Aorta (tissue), 5 donors: ENCODE data around the gene CHN2. TPM values are rescaled to one million over a fixed set of nuclear protein-coding genes. Genes with fewer than 3 reads are reported as not detected.

ENCODE experiments used
- ATAC-seq: fragments of 200-7000 bp; cut with Tn5 transposase; one replicate; pipeline ENCODE4 v1.9.1; 2022; ENCODE audit warnings: moderate library complexity; ENCODE audit not compliant: low FRiP score
- DNase-seq, 2 donors: peaks; one replicate each; pipeline ENCODE4 v3.0.0-alpha.2; 2020
- H3K27ac ChIP-seq, 2 donors: one replicate each; pipeline ENCODE4 v1.5.1; 2013; ENCODE audit warnings: low read length in 2 of 2, mild to moderate bottlenecking in 2 of 2, moderate library complexity in 2 of 2, control low read depth in 1 of 2, inconsistent platforms in 1 of 2, low read depth in 1 of 2
- H3K27me3 ChIP-seq, 2 donors: one replicate each; pipeline ENCODE4 v1.6.1; 2013; ENCODE audit warnings: control low read depth in 1 of 2, low read length in 1 of 2, mild to moderate bottlenecking in 1 of 2, moderate library complexity in 1 of 2; ENCODE audit not compliant: insufficient read depth in 2 of 2, control insufficient read depth in 1 of 2
- H3K36me3 ChIP-seq, 2 donors: one replicate each; pipeline ENCODE4 v1.6.1; 2013; ENCODE audit warnings: control low read depth in 1 of 2, low read length in 1 of 2, mild to moderate bottlenecking in 1 of 2; ENCODE audit not compliant: insufficient read depth in 2 of 2, control insufficient read depth in 1 of 2
- H3K4me1 ChIP-seq, 2 donors: one replicate each; pipeline ENCODE4 v1.6.1; 2013; ENCODE audit warnings: low read length in 2 of 2, control low read depth in 1 of 2, mild to moderate bottlenecking in 1 of 2, moderate library complexity in 1 of 2; ENCODE audit not compliant: insufficient read depth in 2 of 2, control insufficient read depth in 1 of 2
- H3K4me3 ChIP-seq, 2 donors: one replicate each; pipeline ENCODE4 v1.5.1; 2013; ENCODE audit warnings: low read length in 2 of 2, control low read depth in 1 of 2, mild to moderate bottlenecking in 1 of 2
- H3K9me3 ChIP-seq: one replicate; pipeline ENCODE4 v1.6.1; 2013; ENCODE audit warnings: mild to moderate bottlenecking, low read length; ENCODE audit not compliant: control insufficient read depth
- WGBS, 2 donors: extraction: QIAGEN DNeasy Blood & Tissue Kit; methylation state at CpG; one replicate each; pipeline ENCODE4 v1.1.7; 2013; 5-methylcytosine and 5-hydroxymethylcytosine counted together
- intact Hi-C, 2 donors: fragments of 100-400 bp; cut with DNase I; formaldehyde crosslinking; loops; one replicate each; pipeline versions ENCODE4 v1.14.2 to v1.15.0; 2022
- polyA plus RNA-seq, 2 donors: library from polyadenylated mRNA; stranded (reverse); fragments of 200-250 nt; gene quantifications; one replicate each; pipeline ENCODE4 v1.2.3, GENCODE V29; 2013
- total RNA-seq, 2 donors: library from RNA; stranded (reverse); fragmentation: NEBNext Ultra II Directional; extraction: Animal tissue kit (Norgen Biotek cat#: 25700); gene quantifications; one replicate each; pipeline ENCODE4 v1.2.1, GENCODE V29; 2021
- donor health status: healthy with polysubstance abuse.
- donor health status: Bipolar disorder and iron deficiency.
- donor health status: DM: no; HTN: no; CAD: no.
- donor health status: DM: no; HTN: no; CAD: no.
- donor health status: DM: yes; HTN: yes; CAD: no.

Gene CHN2
- total and polyA plus RNA-seq, 4 donors, result 0.61 to 23.2 (median 14.8) TPM

GRCh38 chr7:29193316-29194205 lies 1.0 kb upstream of the CHN2 start:
- no peaks in the 10 kb centered on the region for H3K4me1 ChIP-seq
- H3K36me3 ChIP-seq, result no peaks in the 10 kb centered on the region
- no peak for ATAC-seq
- H3K27ac ChIP-seq, result no peak overlapping the region
- H3K9me3 ChIP-seq, result no peaks in the 10 kb centered on the region
- DNase-seq, result no peak
- H3K4me3 ChIP-seq, result no peak overlapping the region
- 39 to 40% methylated on average over 26 of the region's 26 CpGs for WGBS, 2 donors
- H3K27me3 ChIP-seq, result no peaks in the 10 kb centered on the region
- intact Hi-C loops, result loop anchor here in 1 of 2 donors (5.0 kb wide), 1 partner anchor 214 kb away; no protein-coding TSS in a partner anchor

GRCh38 chr7:29194206-29194593 lies 375 bp upstream of the CHN2 start:
- H3K27me3 ChIP-seq, result no peaks in the 10 kb centered on the region
- H3K4me1 ChIP-seq, result no peaks in the 10 kb centered on the region
- no peaks in the 10 kb centered on the region for H3K36me3 ChIP-seq
- peak overlapping the region; percentile 14 to 66 for H3K4me3 ChIP-seq
- peak; percentile 21 for ATAC-seq
- H3K9me3 ChIP-seq, result no peaks in the 10 kb centered on the region
- H3K27ac ChIP-seq, result no peak overlapping the region
- 2 to 3% methylated on average over 18 to 40 of the region's 40 CpGs for WGBS, 2 donors
- DNase-seq, result peak; percentile 50 to 80
- intact Hi-C loops, result loop anchor here in 1 of 2 donors (5.0 kb wide), 1 partner anchor 213 kb away; no protein-coding TSS in a partner anchor

- H3K27me3 ChIP-seq, result no peaks in the 10 kb centered on the region
- 50 to 52% methylated on average over 4 of the region's 4 CpGs for WGBS, 2 donors
- H3K4me3 ChIP-seq, result no peak overlapping the region
- ATAC-seq (no peak), DNase-seq (no peak)
- H3K36me3 ChIP-seq, result no peaks in the 10 kb centered on the region
- H3K9me3 ChIP-seq, result no peaks in the 10 kb centered on the region
- H3K4me1 ChIP-seq, result no peaks in the 10 kb centered on the region
- intact Hi-C loops, result no loop called here
- H3K27ac ChIP-seq, result no peak overlapping the region
Measured at GRCh38 chr7:29196191-29196590, 1.6 kb downstream of the CHN2 start.

- intact Hi-C loops, result no loop called here
- ATAC-seq, result no peak
Measured at GRCh38 chr7:29196971-29197595, 2.5 kb downstream of the CHN2 start.

GRCh38 chr7:29197916-29198315 lies 3.3 kb downstream of the CHN2 start:
- Histone ChIP-seq H3K27ac (no peak overlapping the region), H3K4me1 (no peaks in the 10 kb centered on the region), H3K9me3 (no peaks in the 10 kb centered on the region), H3K4me3 (no peak overlapping the region), H3K36me3 (no peaks in the 10 kb centered on the region), H3K27me3 (no peaks in the 10 kb centered on the region)
- no peak for ATAC-seq
- no peak for DNase-seq
- 96 to 98% methylated on average over 3 of the region's 3 CpGs for WGBS, 2 donors
- intact Hi-C loops, result no loop called here

More at GRCh38 chr7:29196971-29197595, 2.5 kb downstream of the CHN2 start:
- DNase-seq, result no peak
- Histone ChIP-seq H3K4me3 (no peak overlapping the region), H3K4me1 (no peaks in the 10 kb centered on the region), H3K27me3 (no peaks in the 10 kb centered on the region), H3K36me3 (no peaks in the 10 kb centered on the region), H3K9me3 (no peaks in the 10 kb centered on the region), H3K27ac (no peak overlapping the region)
- 93 to 98% methylated on average over 3 of the region's 3 CpGs for WGBS, 2 donors

- Histone ChIP-seq H3K27me3 (no peaks in the 10 kb centered on the region), H3K4me1 (no peaks in the 10 kb centered on the region), H3K9me3 (no peaks in the 10 kb centered on the region), H3K27ac (no peak overlapping the region), H3K36me3 (no peaks in the 10 kb centered on the region), H3K4me3 (no peak overlapping the region)
- intact Hi-C loops, result no loop called here
- DNase-seq, result no peak
- ATAC-seq, result no peak
- 88 to 89% methylated on average over 3 of the region's 3 CpGs for WGBS, 2 donors
Measured at GRCh38 chr7:29199776-29200175, 5.2 kb downstream of the CHN2 start.

- Histone ChIP-seq H3K9me3 (no peaks in the 10 kb centered on the region), H3K4me1 (no peaks in the 10 kb centered on the region), H3K27me3 (no peaks in the 10 kb centered on the region), H3K36me3 (no peaks in the 10 kb centered on the region), H3K27ac (no peak overlapping the region), H3K4me3 (no peak overlapping the region)
- ATAC-seq (no peak), DNase-seq (peak in 1 of 2 donors; percentile 76)
- WGBS, 2 donors, result 88 to 90% methylated on average over 5 of the region's 5 CpGs
- intact Hi-C loops, result no loop called here
Measured at GRCh38 chr7:29202651-29203069, 8.1 kb downstream of the CHN2 start.

- WGBS, 2 donors, result 61 to 67% methylated on average over 6 of the region's 6 CpGs
- Histone ChIP-seq H3K36me3 (no peaks in the 10 kb centered on the region), H3K4me1 (no peaks in the 10 kb centered on the region), H3K27me3 (no peaks in the 10 kb centered on the region), H3K4me3 (no peak overlapping the region), H3K27ac (no peak overlapping the region), H3K9me3 (no peaks in the 10 kb centered on the region)
- no peak for ATAC-seq
- intact Hi-C loops, result no loop called here
- DNase-seq, result no peak
Measured at GRCh38 chr7:29204491-29205272, 10.1 kb downstream of the CHN2 start.
